Liver (tissue), 9 donors: Measurements from ENCODE around the gene MRPS14. TPM values are rescaled to one million over a fixed set of nuclear protein-coding genes. Genes with fewer than 3 reads are reported as not detected.
"Not testable (repeated sequence)": the region's sequence is repeated elsewhere in the genome, so short reads cannot be mapped to it uniquely, and the experiment has no call there.

Experiments
- DNase-seq: peaks from one replicate; pipeline ENCODE4 v3.0.0-alpha.2; 2017; ENCODE audit warnings: low spot score
- H3K27ac ChIP-seq, 2 donors: one replicate each; pipeline ENCODE4 v1.7.0; 2013; ENCODE audit warnings: inconsistent platforms in 2 of 2, low read length in 2 of 2, control low read depth in 1 of 2, low read depth in 1 of 2, mild to moderate bottlenecking in 1 of 2
- H3K27me3 ChIP-seq, 4 donors: one replicate each; pipeline versions ENCODE4 v1.6.1 to v1.7.0; 2013; ENCODE audit warnings: low read length in 3 of 4, inconsistent platforms in 1 of 4, mild to moderate bottlenecking in 1 of 4, moderate library complexity in 1 of 4; ENCODE audit not compliant: control insufficient read depth in 4 of 4, insufficient read depth in 4 of 4
- H3K36me3 ChIP-seq, 4 donors: one replicate each; pipeline versions ENCODE4 v1.6.1 to v1.7.0; 2013; ENCODE audit warnings: low read length in 3 of 4, mild to moderate bottlenecking in 3 of 4, low read depth in 1 of 4, moderate library complexity in 1 of 4; ENCODE audit not compliant: control insufficient read depth in 4 of 4, insufficient read depth in 3 of 4
- H3K4me1 ChIP-seq, 4 donors: one replicate each; pipeline versions ENCODE4 v1.6.1 to v1.7.0; 2013; ENCODE audit warnings: low read length in 3 of 4, mild to moderate bottlenecking in 3 of 4, moderate library complexity in 1 of 4; ENCODE audit not compliant: control insufficient read depth in 4 of 4, insufficient read depth in 4 of 4
- H3K4me3 ChIP-seq, 3 donors: one replicate each; pipeline versions ENCODE4 v1.6.1 to v1.7.0; 2013; ENCODE audit warnings: low read length in 3 of 3, control low read depth in 1 of 3, low read depth in 1 of 3, mild to moderate bottlenecking in 1 of 3
- H3K9ac ChIP-seq, 2 donors: one replicate each; pipeline ENCODE4 v1.7.0; 2013; ENCODE audit warnings: low read length in 2 of 2, mild to moderate bottlenecking in 2 of 2, moderate library complexity in 2 of 2, control low read depth in 1 of 2, low read depth in 1 of 2
- H3K9me3 ChIP-seq, 4 donors: one replicate each; pipeline versions ENCODE4 v1.6.1 to v1.7.0; 2013; ENCODE audit warnings: low read length in 3 of 4; ENCODE audit not compliant: control insufficient read depth in 4 of 4
- CTCF ChIP-seq: fragments of 150-350 bp; IDR thresholded peaks from 2 replicates; pipeline ENCODE4 v1.5.1; 2017; ENCODE audit warnings: improper control_type of control experiment, low read depth, low read length; ENCODE audit not compliant: missing input control
- EGR1 ChIP-seq, 2 donors: IDR thresholded peaks; 2 replicates each; pipeline ENCODE4 v1.6.1; 2016 to 2018; ENCODE audit warnings: antibody characterized with exemption in 2 of 2, low read depth in 2 of 2
- FOXA1 ChIP-seq: IDR thresholded peaks from 2 replicates; pipeline ENCODE4 v1.6.1; 2016; ENCODE audit warnings: antibody characterized with exemption
- FOXA2 ChIP-seq: IDR thresholded peaks from 2 replicates; pipeline ENCODE4 v1.6.1; 2016; ENCODE audit warnings: antibody characterized with exemption
- GABPA ChIP-seq, 2 donors: IDR thresholded peaks in 1 of 2; conservative IDR thresholded peaks in 1 of 2; 2 replicates each; pipeline ENCODE4 v1.6.1; 2016; ENCODE audit warnings: antibody characterized with exemption in 2 of 2, mild to moderate bottlenecking in 1 of 2, moderate library complexity in 1 of 2
- HNF4A ChIP-seq, 2 donors: conservative IDR thresholded peaks; 2 replicates each; pipeline ENCODE4 v1.6.1; 2016; ENCODE audit warnings: antibody characterized with exemption in 2 of 2, mild to moderate bottlenecking in 2 of 2
- HNF4G ChIP-seq: IDR thresholded peaks from 2 replicates; pipeline ENCODE4 v1.6.1; 2016; ENCODE audit warnings: antibody characterized with exemption
- JUND ChIP-seq, 2 donors: IDR thresholded peaks; 2 replicates each; pipeline ENCODE4 v1.6.1; 2016; ENCODE audit warnings: antibody characterized with exemption in 2 of 2
- MAX ChIP-seq: IDR thresholded peaks from 2 replicates; pipeline ENCODE4 v1.6.1; 2016; ENCODE audit warnings: antibody characterized with exemption
- NR2F2 ChIP-seq: IDR thresholded peaks from 2 replicates; pipeline ENCODE4 v1.6.1; 2016; ENCODE audit warnings: antibody characterized with exemption
- RAD21 ChIP-seq, 2 donors: IDR thresholded peaks; 2 replicates each; pipeline ENCODE4 v1.6.1; 2016; ENCODE audit warnings: antibody characterized with exemption in 2 of 2, mild to moderate bottlenecking in 2 of 2
- REST ChIP-seq: IDR thresholded peaks from 2 replicates; pipeline ENCODE4 v1.6.1; 2016; ENCODE audit warnings: antibody characterized with exemption, mild to moderate bottlenecking
- RXRA ChIP-seq, 2 donors: IDR thresholded peaks; 2 replicates each; pipeline ENCODE4 v1.6.1; 2017 to 2018; ENCODE audit warnings: antibody characterized with exemption in 2 of 2, mild to moderate bottlenecking in 1 of 2
- YY1 ChIP-seq: IDR thresholded peaks from 2 replicates; pipeline ENCODE4 v1.6.1; 2016; ENCODE audit warnings: antibody characterized with exemption, mild to moderate bottlenecking
- ZBTB33 ChIP-seq: IDR thresholded peaks from 2 replicates; pipeline ENCODE4 v1.6.1; 2016; ENCODE audit warnings: antibody characterized with exemption
- WGBS: extraction: QIAGEN DNeasy Blood & Tissue Kit; methylation state at CpG from one replicate; pipeline ENCODE4 v1.1.7; 2013; 5-methylcytosine and 5-hydroxymethylcytosine counted together
- polyA plus RNA-seq, 2 donors: library from polyadenylated mRNA; stranded (reverse) in 1 of 2; unstranded in 1 of 2; fragments of 200-250 nt in 1 of 2; fragments of >200 nt in 1 of 2; fragmentation: Nextera tagmentation in 1 of 2; extraction: Ambion mirVana in 1 of 2; gene quantifications; one replicate each; pipeline versions ENCODE4 v1.2.1 to v1.2.3, GENCODE V29; 2013 to 2015
- total RNA-seq, 2 donors: library from RNA; depleted of rRNA; stranded (reverse); fragments of >200 nt; gene quantifications; one replicate each; pipeline ENCODE4 v1.2.3, GENCODE V29; 2014
- TF ChIP-seq, protein P1 (sequence below): IDR thresholded peaks from 2 replicates; pipeline ENCODE4 v1.6.1; 2016; ENCODE audit warnings: antibody characterized with exemption
- donor health status: healthy.
- donor health status: healthy.
- donor health status: healthy.
- donor health status: healthy.
- donor health status: healthy.

The MRPS14 gene
- total and polyA plus RNA-seq, 4 donors: 14.9 to 41.4 (median 22.4) TPM

GRCh38 chr1:175045097-175045496, 21.9 kb upstream of the MRPS14 start:
- Histone ChIP-seq H3K9ac (no peak overlapping the region), H3K9me3 (peaks cover 0 to 1% (median 0%) of the 10 kb centered on the region in 4 donors), H3K4me1 (no peaks in the 10 kb centered on the region), H3K27ac (no peak overlapping the region), H3K27me3 (peaks cover 0 to 5% (median 0%) of the 10 kb centered on the region in 4 donors), H3K36me3 (no peaks in the 10 kb centered on the region), H3K4me3 (no peak overlapping the region)
- DNase-seq: no peak
- WGBS: 95% methylated on average over 19 of the region's 19 CpGs
- TF ChIP-seq JUND (IDR thresholded peaks at IDR 0.05): no peak
- TF ChIP-seq CTCF: no peak
- no peak for TF ChIP-seq YY1
- TF ChIP-seq HNF4A (conservative IDR thresholded peaks at IDR 0.05): no peak
- TF ChIP-seq HNF4G: no peak
- no peak for TF ChIP-seq RAD21 (IDR thresholded peaks at IDR 0.05)
- no peak for TF ChIP-seq EGR1 (IDR thresholded peaks at IDR 0.05; ENCODE audit: low read depth in 2 of 2)
- TF ChIP-seq REST: no peak
- no peak for TF ChIP-seq MAX
- TF ChIP-seq, protein P1, sequence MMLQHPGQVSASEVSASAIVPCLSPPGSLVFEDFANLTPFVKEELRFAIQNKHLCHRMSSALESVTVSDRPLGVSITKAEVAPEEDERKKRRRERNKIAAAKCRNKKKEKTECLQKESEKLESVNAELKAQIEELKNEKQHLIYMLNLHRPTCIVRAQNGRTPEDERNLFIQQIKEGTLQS: no peak
- TF ChIP-seq FOXA1: no peak
- no peak for TF ChIP-seq NR2F2
- TF ChIP-seq GABPA (IDR thresholded peaks at IDR 0.05 in 1 of 2, conservative IDR thresholded peaks at IDR 0.05 in 1 of 2): no peak
- TF ChIP-seq ZBTB33: no peak
- no peak for TF ChIP-seq RXRA (IDR thresholded peaks at IDR 0.05)
- no peak for TF ChIP-seq FOXA2

- not testable (repeated sequence) for H3K36me3 ChIP-seq, H3K27ac ChIP-seq, H3K27me3 ChIP-seq, H3K4me3 ChIP-seq, DNase-seq, H3K4me1 ChIP-seq, H3K9ac ChIP-seq, H3K9me3 ChIP-seq
- 81% methylated on average over 18 of the region's 18 CpGs for WGBS
These were observed 21.4 kb upstream of the MRPS14 start for GRCh38 chr1:175044591-175044990.
